SK-N-MC (cell line): ENCODE data around the gene UBL4A.

Source experiments
- DNase-seq: peaks from one replicate; pipeline ENCODE4 v3.0.0-alpha.2; 2011; ENCODE audit warnings: low read depth, low spot score
- H3K27ac ChIP-seq: fragments of 200-600 bp; sonication (generic); 2 replicates; pipeline ENCODE4 v1.5.1; 2016; ENCODE audit warnings: mixed run types
- H3K36me3 ChIP-seq: fragments of 200-600 bp; sonication (generic); 2 replicates; pipeline ENCODE4 v1.6.1; 2017; ENCODE audit warnings: antibody characterized with exemption, low read length, mixed read lengths; ENCODE audit not compliant: insufficient read depth
- H3K4me3 ChIP-seq: fragments of 200-600 bp; sonication (generic); 2 replicates; pipeline ENCODE4 v1.5.1; 2016
- H3K9ac ChIP-seq: fragments of 200-600 bp; sonication (generic); 2 replicates; pipeline ENCODE4 v1.8.0; 2017; ENCODE audit warnings: mixed run types, mixed read lengths; ENCODE audit not compliant: insufficient read length
- H3K9me3 ChIP-seq: fragments of 200-600 bp; sonication (generic); 2 replicates; pipeline ENCODE4 v1.6.1; 2017; ENCODE audit warnings: low read depth, mild to moderate bottlenecking, antibody characterized with exemption, low read length, moderate library complexity, mixed read lengths
- EZH2 ChIP-seq: fragments of 200-600 bp; sonication (generic); IDR thresholded peaks from one replicate; pipeline ENCODE4 v1.6.1; 2017; ENCODE audit warnings: antibody characterized with exemption
- FOXP2 ChIP-seq: optimal IDR thresholded peaks from 2 replicates; pipeline ENCODE3; 2011; ENCODE audit warnings: mild to moderate bottlenecking, moderate library complexity; ENCODE audit not compliant: insufficient read depth; ENCODE audit errors: extremely low read length, control extremely low read depth
- POLR2AphosphoS5 ChIP-seq: IDR thresholded peaks from 2 replicates; pipeline ENCODE4 v1.6.1; 2012; ENCODE audit warnings: mild to moderate bottlenecking, low read depth, low read length, borderline replicate concordance

Gene UBL4A

GRCh38 chrX:154486396-154487207, at the start of gene UBL4A:
Gene UBL4A, minus strand, starts transcription at chrX:154486615. Its CDS starts 31 bp downstream, at chrX:154486584.
- TF ChIP-seq POLR2AphosphoS5 (0 out of 2 replicates have a peak, but pooled peaks have one; percentile 47), EZH2 (no peak), FOXP2 (no peak)
- Histone ChIP-seq H3K9ac (peak within 1 kb of the TSS; percentile 66), H3K9me3 (no peaks in the 10 kb centered on the region), H3K27ac (no peak within 1 kb of the TSS), H3K36me3 (peaks cover 7% of the 10 kb centered on the region; the same call in 1 of the 2 replicates), H3K4me3 (peak within 1 kb of the TSS; percentile 77)
- DNase-seq = no peak

GRCh38 chrX:154535892-154536291, 49.5 kb upstream of the UBL4A start:
- H3K27ac ChIP-seq = no peak overlapping the region
- no peak overlapping the region for H3K9ac ChIP-seq
- no peaks in the 10 kb centered on the region for H3K9me3 ChIP-seq
- TF ChIP-seq EZH2 (no peak), POLR2AphosphoS5 (no peak), FOXP2 (no peak)
- H3K4me3 ChIP-seq = no peak overlapping the region
- peaks cover 21% of the 10 kb centered on the region; the same call in 1 of the 2 replicates for H3K36me3 ChIP-seq
- DNase-seq = no peak

DNA sequence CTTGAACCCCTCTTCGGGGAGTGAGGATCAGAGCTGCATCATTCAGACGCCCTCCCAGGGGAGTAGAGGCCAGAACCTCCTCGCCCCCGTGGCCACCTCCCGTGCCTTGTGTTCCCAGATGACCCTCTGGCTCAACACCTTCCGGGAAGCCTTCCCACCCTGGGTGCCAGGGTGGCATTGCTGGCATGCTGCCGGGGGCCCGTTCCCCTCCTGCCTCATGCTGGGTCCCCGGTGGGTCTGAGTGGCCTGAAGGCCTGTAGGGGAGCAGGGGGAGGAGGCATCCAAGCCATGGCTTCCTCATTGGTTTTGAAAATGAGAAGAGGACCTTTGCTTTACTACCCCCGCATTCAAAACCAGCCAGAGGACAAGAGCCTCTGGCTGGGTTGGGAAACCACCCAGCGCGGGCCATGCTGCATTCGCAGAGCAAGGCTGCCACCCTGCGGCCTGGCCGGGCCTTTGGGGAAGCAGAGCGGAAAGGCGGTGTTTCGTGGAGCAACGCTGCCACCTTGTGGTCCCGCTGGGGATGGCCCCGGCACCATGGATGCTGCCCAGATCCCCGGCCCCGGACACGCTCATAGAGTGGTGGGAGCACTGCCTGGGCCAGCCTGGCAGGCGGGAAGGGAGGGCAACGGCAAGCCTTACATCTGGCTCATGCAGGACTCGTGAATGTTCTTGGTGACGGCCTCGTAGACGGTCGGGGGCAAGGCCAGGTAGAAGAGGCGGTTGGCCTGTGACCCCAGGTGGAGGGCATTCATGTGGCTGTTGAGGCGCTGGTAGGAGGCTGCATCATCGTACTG, 48.3 kb upstream of the UBL4A start:
- DNase-seq = no peak
- Histone ChIP-seq H3K27ac (no peak overlapping the region), H3K9me3 (no peaks in the 10 kb centered on the region), H3K4me3 (no peak overlapping the region), H3K9ac (no peak overlapping the region), H3K36me3 (peaks cover 21% of the 10 kb centered on the region; the same call in 1 of the 2 replicates)
- no peak for TF ChIP-seq POLR2AphosphoS5
- no peak for TF ChIP-seq FOXP2
- TF ChIP-seq EZH2 = no peak

- no peak overlapping the region for H3K4me3 ChIP-seq
- no peaks in the 10 kb centered on the region for H3K9me3 ChIP-seq
- H3K27ac ChIP-seq = no peak overlapping the region
- DNase-seq = no peak
- H3K9ac ChIP-seq = no peak overlapping the region
- TF ChIP-seq FOXP2 (no peak), EZH2 (no peak), POLR2AphosphoS5 (no peak)
- peaks cover 21% of the 10 kb centered on the region; the same call in 1 of the 2 replicates for H3K36me3 ChIP-seq
Measured at GRCh38 chrX:154532690-154533089, 46.3 kb upstream of the UBL4A start.

DNA sequence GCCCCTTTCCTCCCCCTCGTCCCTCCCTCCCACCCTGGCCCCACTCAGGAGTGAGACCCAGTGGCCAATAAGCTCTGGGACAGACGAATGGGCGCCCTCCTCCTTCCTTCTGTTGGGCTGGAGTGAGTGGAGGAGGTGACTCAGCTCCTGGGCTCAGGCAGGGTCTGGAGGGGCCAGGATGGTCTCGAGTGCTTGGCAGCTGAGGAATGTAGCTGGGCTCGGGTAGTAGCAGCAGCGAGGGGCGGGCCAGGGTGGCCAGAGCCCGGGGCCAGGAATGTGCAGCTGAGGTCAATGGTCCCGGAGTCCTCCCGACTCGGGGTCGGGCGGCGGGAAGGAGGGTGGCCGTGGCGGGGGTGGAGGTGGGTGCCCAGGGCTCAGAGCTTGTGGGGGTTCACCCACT, 45.2 kb upstream of the UBL4A start:
- Histone ChIP-seq H3K9me3 (no peaks in the 10 kb centered on the region), H3K9ac (no peak overlapping the region), H3K36me3 (peaks cover 21% of the 10 kb centered on the region; the same call in 1 of the 2 replicates), H3K27ac (no peak overlapping the region), H3K4me3 (no peak overlapping the region)
- DNase-seq = no peak
- TF ChIP-seq FOXP2 (no peak), POLR2AphosphoS5 (no peak)

DNA sequence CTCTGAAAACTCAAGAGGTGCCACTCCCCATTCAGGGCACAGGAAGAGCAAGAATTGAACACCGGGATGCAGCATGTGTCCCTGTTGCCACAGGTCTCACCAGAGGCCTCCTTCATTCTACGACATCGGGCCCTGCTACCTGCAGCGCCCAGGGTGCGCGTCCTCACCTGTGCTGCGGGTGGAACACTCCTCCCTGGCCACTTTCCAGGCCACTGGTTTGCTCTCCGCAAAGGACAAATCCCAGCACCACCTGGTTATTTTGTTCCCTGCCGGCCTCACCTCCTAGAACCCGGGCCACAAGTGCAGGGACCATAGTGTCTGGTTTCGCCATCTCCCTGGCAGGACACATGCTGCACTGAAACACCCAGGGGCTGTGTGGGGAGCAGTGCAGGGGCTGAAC, 43.9 kb upstream of the UBL4A start:
- Histone ChIP-seq H3K9ac (no peak overlapping the region), H3K9me3 (no peaks in the 10 kb centered on the region), H3K4me3 (no peak overlapping the region), H3K36me3 (peaks cover 20% of the 10 kb centered on the region; the same call in 1 of the 2 replicates), H3K27ac (no peak overlapping the region)
- no peak for DNase-seq
- TF ChIP-seq EZH2 (no peak), POLR2AphosphoS5 (no peak)

- Histone ChIP-seq H3K36me3 (peaks cover 14% of the 10 kb centered on the region; the same call in 1 of the 2 replicates), H3K9ac (no peak overlapping the region), H3K4me3 (no peak overlapping the region), H3K9me3 (no peaks in the 10 kb centered on the region), H3K27ac (no peak overlapping the region)
- TF ChIP-seq POLR2AphosphoS5 = no peak
- TF ChIP-seq FOXP2 = no peak
- TF ChIP-seq EZH2 = no peak
- no peak for DNase-seq
Measured at GRCh38 chrX:154529206-154529612, 42.8 kb upstream of the UBL4A start.

DNA sequence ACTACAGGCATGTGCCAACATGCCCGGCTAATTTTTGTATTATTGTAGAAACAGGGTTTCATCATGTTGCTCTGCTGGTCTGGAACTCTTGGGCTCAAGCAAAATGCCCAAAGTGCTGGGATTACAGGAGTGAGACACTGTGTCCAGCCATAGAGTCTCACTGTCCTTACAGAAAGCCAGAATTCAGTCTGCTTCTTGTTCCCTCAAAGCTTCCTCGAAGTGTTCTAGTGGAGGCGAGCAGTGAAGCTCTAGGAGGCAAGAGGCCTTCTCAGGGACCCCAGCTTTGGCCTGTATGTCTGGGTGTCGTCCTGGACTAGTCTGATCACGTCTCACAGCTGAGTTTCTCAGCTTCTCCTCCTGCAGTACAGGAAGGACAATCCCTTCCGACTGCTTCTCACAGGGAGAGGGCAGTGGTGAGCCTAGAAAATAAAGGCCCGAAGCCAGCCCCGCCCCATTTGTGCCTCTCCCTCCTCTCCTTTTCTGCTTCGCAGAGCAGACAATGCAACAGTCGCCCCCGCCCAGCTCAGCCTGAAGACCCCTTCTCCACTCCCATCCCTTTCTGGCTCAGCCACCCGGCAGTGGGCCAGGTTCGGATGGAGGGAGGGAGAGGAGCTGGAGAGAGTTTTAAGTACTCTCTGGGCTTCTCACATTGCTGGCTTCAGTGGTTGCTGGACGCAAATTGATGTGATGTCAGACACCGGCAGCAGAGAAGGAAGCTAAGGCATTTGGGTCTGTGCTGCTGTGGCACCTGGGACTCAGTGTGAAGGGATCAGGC, 40.7 kb upstream of the UBL4A start:
- Histone ChIP-seq H3K9ac (no peak overlapping the region), H3K36me3 (no peaks in the 10 kb centered on the region), H3K4me3 (peak overlapping the region; percentile 36; the same call in 1 of the 2 replicates), H3K27ac (no peak overlapping the region), H3K9me3 (no peaks in the 10 kb centered on the region)
- DNase-seq = no peak
- TF ChIP-seq FOXP2 = no peak
- no peak for TF ChIP-seq POLR2AphosphoS5
- TF ChIP-seq EZH2 = no peak
